Forelimb muscle (tissue), 1 donor: ENCODE measurements around the gene TATDN2. TPM values are rescaled to one million over a fixed set of nuclear protein-coding genes. Genes with fewer than 3 reads are reported as not detected.

Experiments used
- DNase-seq: peaks from one replicate; pipeline ENCODE4 v3.0.0-alpha.2; 2013; ENCODE audit warnings: low read depth
- polyA plus RNA-seq: library from polyadenylated mRNA; unstranded; fragments of 120-200 nt; gene quantifications from one replicate; pipeline ENCODE4 v1.2.1, GENCODE V29; 2013; ENCODE audit not compliant: insufficient read length

The TATDN2 gene, protein sequence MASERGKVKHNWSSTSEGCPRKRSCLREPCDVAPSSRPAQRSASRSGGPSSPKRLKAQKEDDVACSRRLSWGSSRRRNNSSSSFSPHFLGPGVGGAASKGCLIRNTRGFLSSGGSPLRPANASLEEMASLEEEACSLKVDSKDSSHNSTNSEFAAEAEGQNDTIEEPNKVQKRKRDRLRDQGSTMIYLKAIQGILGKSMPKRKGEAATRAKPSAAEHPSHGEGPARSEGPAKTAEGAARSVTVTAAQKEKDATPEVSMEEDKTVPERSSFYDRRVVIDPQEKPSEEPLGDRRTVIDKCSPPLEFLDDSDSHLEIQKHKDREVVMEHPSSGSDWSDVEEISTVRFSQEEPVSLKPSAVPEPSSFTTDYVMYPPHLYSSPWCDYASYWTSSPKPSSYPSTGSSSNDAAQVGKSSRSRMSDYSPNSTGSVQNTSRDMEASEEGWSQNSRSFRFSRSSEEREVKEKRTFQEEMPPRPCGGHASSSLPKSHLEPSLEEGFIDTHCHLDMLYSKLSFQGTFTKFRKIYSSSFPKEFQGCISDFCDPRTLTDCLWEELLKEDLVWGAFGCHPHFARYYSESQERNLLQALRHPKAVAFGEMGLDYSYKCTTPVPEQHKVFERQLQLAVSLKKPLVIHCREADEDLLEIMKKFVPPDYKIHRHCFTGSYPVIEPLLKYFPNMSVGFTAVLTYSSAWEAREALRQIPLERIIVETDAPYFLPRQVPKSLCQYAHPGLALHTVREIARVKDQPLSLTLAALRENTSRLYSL
- 15.6 TPM for polyA plus RNA-seq

DNA sequence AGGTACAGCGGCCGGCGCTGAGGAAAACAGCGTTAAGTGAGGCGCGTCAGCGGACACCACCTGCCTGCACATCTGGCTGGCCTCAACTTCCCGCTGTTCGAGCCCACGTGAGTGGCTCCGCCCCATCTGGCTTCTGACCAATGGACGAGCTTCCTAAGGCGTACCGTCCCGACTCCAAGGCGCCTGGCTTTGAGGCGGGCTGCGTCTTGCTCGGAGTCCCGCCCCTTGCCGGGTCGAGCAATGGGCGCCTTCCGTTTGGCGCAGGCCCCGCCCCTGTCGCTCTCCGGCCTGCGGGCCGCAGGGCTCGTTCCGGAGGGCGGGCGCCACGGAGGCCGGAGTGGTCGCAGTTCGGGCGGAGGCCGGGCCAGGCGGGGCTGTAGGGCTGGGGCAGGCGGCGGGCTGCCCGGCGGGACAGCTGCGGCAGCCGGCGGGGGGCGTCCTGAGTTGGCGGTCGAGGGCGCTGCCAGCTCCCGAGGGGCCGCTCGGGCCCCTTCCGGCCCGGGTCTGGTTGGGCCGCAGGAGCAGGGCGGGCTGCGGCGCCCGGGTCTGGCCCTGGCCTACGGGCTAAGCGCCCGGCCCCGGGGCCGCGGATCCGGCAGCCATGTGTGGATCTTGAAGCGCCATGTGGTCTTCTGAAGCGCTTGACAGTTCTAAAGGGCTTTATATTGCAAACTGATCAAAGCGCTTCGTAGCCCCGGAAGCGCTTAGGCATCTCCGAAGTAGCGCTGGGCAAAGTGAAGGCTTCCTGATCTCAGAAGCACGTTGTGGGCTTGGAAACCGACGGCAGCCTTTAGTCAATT lies at the start of gene TATDN2:
TSS of gene TATDN2 (plus strand) at position 276 of the 800 bp plus-strand sequence. CDS start 742 bp downstream, outside the sequence.
- peak; percentile 94 for DNase-seq

DNA sequence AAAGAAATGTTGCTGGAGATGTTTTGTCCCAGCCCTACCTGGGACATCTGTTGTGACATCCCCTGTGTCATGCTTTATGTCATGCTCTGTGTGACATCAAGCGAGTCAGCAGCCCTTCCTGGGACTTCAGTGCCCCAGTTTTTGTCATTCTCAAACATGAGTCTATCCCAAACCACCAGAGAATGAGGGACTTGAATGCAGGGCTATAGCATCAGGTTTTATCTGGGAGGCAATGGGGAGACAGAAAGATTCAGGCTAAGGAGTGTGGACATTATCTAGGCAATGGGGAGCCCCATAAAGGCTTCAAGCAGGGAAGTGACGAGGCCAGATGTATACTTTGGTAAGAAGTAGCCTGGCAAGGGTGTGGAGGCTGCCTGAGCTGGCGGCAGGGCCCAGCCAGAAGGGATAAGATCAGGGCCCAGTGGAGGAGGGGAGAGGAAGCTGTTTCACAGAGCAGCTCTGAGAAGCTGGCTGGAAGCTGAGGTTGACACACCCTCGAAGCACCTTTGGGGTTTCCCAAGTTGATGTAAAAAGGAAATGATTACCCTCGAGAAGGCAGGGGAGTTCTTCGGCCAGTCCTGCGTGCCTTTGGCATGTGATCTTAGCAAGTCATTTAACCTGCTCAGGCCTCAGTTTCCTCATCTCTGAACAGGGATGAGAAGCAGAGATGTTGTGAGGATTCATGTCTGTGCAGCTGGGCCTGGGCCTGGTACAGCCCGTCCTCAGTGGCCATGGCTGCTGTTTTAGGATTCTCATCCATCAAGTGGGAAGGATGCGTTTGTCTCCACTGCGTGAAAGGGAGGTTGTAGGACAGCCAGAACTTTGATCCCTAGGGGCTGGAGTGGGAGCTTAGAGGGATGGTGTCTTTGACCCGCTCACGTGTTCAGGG lies 49.3 kb upstream of the TATDN2 start:
- no peak for DNase-seq

DNA sequence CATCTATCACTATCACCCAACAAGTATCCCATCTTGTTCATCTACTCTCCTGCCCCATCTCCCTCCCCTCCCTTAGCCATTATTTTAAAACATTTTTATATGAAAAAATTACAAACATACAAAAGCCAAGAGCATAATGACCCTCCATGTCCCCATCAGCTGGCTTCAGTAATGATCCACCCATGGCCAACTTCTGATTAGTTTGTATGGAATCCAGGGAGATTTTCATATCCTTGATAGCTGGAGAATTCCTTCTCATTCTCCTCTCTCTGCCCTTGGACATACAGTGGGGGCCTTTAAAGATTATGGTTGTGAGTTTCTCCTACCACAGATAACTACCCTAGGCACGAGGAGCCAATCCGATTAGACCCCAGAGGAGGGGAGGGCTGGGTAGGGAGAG lies 43.3 kb upstream of the TATDN2 start:
- no peak for DNase-seq

DNA sequence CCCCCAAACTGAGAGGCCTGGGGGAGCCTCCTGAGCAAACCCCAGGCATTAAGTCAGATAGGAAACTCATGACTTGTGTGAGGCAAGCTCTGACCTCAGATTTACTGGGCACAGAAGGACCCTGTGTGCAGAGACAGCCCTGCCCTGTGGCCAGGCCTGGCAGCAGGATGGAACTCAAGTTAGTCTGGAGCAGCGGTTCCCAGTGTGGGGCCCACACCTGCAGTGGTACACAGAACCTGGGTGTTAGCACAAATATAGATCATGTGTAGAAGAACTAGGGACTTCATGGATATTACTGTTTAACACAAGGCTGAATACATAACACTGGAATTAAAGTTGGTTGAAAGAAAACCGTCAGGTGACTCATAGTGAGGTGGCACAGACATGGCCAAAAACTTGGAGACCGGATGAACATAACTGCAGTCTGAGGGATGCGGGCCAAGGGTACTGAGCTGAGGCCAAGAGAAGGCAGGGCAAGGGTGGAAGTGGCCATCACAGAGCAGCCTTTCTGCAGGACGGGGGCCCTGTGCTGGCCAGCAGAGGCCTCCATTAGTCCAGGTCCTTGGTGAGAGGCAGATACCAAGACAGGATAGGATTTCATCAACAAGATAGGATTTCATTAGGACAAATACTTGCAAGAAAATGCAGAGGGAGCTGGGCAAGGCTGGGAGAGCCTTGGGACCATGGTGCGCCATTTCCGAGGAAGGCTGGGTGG lies 42.7 kb upstream of the TATDN2 start:
- no peak for DNase-seq

DNA sequence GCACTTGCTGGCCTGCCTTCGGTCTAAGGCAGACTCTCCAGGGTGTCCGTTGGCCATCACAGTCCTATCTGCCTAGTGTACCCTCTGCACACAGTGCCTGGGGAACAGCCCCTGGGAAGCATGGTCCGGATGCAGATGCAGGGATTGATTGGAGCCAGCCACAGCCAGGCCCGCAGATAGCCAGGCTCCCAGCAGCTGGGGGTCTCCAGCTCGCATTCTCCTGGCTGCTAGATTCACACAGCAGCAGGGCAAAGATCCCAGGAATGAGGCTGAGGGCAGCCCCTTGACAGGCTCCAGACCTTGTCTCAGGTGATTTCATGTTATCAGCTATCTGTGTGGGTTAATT lies 42.1 kb upstream of the TATDN2 start:
- DNase-seq, result no peak

DNA sequence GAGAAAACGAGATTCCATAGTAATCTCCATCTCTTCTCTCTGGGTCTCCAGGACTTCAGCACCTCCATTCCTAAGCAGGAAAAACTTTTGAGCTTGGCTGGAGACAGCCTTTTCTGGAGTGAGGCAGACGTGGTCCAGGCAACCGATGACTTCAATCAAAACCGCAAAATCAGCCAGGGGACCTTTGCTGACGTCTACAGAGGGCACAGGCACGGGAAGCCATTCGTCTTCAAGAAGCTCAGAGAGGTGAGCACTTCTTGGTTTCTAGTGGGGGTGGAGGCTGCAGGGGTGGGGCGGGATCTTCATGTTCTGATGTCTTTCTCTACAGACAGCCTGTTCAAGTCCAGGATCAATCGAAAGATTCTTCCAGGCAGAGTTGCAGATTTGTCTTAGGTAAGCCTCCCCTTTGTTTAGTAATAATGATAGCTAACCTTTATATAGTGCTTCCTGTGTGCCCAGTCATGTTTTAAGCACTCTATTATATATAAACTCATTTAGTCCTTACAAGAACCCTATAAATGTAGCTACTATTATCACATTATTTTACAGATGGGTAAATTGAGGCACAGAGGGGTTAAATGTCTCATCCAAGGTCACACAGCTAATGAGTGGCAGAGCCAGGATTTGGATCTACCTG lies 35.0 kb upstream of the TATDN2 start:
- no peak for DNase-seq

DNA sequence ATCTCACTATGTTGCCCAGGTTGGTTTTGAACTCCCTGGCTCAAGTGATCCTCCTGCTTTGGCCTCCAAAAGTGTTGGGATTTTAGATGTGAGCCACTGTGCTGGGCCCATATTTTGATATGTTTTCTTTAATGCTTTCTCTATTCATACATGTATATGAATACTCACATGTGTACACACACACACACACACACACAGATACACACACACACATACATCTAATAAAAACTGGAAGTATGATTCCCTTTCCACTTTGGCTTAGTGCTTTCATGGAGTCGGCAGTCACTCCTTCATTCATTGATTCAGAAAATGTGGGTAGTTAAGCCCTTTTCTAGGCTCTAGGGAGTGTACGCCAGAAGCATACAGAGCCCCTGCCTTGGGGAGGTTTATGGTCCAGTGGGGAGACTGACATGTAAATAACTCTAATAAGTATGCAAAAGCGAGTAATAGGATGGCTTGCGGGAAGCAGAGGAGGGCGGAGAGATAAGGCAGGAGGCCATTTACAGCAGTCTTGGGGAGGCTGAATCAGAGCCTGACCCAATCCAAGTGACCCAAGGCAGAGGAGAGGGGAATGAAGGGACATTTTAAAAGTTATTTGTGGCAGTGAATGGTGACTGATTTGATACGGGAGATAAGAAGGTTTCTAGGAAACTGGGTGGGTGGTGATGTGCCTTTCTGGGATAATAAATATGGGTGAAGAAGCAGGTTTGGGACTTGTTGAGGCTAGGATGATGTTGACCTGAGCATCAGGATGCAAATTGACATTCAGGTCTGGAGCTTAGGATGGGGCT lies 32.5 kb upstream of the TATDN2 start:
- no peak for DNase-seq

DNA sequence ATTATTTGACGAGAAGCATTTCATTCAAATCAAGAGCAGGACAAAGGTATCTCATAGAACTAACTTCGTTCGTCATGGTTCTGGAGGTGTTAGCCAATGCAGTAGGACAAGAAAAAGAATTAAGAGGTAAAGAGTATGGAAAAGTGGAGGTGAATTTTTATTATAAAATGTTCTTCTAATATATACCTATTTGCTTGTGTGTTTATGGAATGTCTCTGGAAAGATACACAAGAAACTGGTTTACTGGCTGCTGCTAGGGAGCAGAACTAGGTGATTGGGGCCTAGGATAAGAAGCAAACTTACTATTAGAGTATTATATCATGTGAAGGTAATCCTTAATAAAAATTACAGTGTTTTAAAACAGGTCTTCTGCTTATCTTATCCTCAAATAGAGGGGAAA lies 30.9 kb upstream of the TATDN2 start:
- no peak for DNase-seq

DNA sequence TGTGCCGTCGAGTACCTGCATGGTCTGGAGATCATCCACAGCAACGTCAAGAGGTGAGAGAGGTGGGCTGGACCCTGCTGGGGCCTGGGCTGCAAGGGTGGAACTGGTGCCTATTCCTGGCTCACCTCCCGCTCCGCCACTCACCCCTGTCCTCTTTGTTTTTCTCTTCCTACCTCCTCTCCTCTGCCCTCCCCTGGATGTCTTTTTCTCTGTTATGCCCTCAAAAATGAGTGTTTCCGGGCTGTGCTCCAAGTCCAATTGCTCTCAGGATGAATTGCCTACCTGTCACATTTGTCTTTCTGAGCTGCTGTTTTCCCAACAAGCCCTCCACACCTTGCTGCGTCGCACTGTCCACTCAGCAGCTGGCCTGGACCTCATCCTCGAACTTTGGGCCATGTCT lies 28.5 kb upstream of the TATDN2 start:
- no peak for DNase-seq

DNA sequence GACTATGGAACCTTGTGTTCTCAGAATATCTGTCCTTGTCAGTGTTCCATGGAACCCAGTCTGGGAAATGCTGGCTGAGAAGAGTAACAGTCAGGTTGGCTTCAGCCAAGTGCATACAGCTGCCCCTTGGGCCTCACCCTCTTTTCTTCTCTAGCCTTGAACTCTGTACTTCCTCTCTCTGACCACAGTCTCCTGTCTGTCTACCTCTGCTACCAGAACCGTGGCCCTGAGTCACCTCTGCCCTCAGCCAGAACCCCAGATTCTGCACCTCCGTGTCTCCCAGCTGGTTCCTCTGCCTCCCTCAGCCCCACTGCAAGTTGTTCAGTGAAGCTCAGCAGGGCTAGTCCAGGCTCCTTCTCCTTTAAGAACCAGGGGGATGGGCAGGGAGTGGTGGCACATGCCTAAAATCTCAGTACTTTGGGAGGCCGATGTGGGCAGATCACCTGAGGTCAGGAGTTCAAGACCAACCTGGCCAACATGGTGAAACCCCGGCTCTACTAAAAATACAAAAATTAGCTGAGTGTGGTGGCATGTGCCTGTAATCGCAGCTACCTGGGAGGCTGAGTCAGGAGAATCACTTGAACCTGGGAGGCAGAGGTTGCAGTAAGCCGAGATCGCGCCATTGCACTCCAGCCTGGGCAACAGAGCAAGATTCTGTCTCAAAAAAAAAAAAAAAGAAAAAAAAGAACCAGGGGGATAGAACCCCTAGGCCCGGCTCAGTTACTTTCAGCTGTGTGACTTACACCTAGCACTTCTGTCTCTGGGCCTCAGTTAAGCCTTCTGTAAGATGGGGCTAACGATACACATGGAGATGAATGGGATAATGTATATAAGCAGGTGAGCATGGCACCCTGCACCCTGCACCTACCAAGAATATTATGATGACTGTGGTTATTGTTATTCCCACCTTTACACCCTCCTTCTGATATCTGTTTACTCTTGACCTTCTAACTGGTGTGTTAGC lies 24.3 kb upstream of the TATDN2 start:
- no peak for DNase-seq

DNA sequence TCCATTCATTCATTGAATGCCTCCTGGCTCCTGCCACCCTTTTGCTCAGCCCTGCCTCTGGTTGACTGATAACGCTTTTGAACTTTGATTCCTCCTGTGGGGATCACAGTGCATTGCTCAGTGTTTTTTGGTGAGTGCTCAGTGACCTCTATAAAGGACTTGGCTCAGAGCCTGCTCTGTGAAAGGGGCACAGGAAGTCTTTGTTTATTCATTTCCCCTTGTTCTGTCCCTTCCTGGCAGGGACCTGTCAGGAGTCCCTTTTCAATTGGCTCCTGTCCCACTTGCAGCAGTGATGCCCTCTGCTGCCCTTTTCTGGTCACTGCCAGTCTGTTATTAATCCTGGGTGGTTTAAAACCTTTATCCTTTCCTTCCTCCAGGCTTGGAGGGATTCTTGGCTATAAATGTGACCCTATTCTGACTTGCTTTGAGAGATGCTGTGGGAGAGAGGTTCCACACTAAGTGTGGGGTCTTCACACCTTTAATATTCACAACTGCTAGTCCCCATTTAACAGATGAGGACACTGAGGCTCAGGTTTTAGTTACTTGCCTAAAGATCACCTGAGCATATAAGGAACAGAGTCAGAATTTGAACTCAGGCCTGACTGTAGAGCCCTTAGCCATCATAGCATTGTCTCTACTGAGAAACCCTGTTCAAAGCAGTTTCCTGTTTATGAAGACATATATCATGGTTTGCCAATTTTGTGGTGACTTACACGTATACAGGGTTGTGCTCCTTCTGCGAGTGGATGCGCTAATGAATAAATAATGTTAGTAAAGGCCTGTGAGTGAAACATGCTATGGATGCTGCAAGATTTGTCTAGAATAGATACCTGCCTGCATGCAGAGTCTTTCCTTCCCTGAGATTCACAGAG lies 23.2 kb upstream of the TATDN2 start:
- no peak for DNase-seq

DNA sequence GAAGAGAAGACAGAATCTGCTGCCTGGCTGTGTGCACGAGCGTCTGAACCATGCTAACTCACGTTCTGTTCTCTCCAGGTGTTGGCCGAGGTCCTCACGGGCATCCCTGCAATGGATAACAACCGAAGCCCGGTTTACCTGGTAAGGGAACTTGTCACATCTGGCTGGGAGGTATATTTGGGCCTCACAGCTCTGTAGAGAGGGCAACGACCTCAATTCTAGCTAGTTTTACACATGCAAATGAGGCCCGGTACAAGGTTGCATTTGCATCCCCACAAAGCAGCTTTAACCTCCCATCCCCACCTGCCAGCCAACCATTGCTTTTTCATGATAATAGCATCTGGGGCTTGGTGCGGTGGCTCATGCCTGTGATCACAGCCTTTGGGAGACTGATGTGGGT lies 22.0 kb upstream of the TATDN2 start:
- no peak for DNase-seq

DNA sequence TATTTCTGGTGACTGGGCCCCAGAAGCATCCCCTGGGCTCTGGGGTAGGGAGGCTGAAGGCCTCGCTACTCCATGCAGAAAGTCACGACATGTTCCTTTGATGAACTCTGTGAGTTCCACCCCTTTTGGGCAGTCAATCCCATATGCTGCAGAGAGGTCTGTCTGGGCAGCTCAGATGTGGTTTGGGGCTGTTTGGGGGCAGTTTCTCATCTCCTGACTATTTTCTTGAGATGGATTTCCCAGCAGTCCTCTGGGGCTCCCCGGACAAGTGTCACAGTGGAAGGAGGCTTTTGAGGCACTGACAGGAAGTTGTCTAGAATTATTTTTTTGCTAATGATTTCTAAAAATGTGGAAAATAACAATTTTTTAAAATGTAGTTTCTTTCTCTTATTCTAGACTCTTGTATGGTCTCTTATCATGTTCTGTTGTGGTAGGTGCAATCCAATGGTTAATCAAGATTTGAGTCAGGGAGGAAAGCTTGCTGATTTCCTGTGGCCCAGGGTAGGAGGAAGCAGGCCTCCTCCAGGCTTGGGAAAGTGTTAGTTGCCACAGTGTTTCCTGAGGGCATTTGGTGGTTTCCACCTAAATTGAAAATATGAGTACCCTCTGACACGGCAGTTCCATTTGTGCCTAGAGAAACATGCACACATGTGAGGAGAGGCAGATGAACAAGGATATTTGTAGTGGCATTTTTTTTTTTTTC lies 19.9 kb upstream of the TATDN2 start:
- no peak for DNase-seq

DNA sequence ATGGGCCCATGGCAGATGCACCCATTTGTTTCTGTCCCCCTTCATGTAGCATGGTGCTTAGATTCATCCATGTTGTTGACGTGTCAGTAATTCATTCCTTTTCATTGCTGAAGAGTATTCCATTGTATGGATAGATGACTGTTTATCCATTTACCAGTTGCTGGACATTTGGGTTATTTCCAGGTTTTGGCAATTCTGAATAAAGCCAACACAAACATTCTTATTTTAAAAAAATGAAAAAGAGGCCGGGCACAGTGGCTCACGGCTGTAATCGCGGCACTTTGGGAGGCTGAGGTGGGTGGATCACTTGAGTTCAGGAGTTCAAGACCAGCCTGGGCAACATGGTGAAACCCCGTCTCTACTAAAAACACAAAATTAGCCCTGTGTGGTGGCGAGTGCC lies 18.7 kb upstream of the TATDN2 start:
- no peak for DNase-seq

DNA sequence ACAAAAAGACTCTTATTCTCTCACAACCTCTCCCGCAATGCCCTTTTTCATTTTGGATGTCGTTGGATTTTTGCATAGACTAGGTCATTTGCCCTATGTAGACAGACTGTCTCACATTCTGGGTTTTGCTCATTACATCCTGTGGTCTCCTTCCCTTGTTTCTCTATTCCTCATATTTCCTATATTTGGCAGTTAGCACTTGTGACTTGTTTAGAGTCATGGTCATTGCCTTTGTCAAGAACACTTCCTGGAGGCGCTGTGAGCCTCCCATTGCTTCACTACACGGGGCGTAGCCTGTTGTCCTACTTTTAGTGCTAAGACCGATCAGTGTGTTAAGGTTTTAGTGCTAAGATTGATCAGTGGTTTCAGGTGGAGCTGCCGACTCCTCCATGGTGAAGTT lies 16.1 kb upstream of the TATDN2 start:
- no peak for DNase-seq

DNA sequence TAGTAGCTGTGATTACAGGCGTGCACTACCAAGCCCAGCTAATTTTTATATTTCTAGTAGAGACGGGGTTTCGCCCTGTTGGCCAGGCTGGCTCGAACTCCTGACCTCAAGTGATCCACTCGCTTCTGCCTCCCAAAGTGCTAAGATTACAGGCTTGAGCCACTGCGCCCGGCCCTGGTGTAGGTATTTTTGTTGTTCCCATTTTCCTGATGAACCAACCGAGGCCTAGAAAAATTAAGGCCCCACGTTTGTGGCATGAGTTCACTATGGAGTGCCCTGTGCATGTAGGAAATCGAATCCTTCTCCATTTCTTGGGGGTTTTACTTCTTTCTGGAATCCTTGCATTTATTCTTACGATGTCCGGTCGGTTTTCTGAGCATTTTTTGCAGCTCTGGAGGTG lies 14.3 kb upstream of the TATDN2 start:
- no peak for DNase-seq
